ENCODE measurements around the gene TMEM220.

GRCh38 chr17:10776381-10776780 is 46.6 kb upstream of the TMEM220 start:
- TF ChIP-seq HDGF (IDR thresholded peaks at IDR 0.05; ENCODE audit: borderline replicate concordance) (no peak), ELF4 (IDR thresholded peaks at IDR 0.05) (no peak), SP1 (IDR thresholded peaks at IDR 0.05) (no peak), BHLHE40 (IDR thresholded peaks at IDR 0.05; ENCODE audit: borderline replicate concordance) (no peak), FOXM1 (IDR thresholded peaks at IDR 0.05; ENCODE audit: borderline replicate concordance) (no peak), ARNT (IDR thresholded peaks at IDR 0.05) (no peak), FOXK2 (IDR thresholded peaks at IDR 0.05) (no peak), L3MBTL2 (conservative IDR thresholded peaks at IDR 0.05) (no peak), ZNF384 (IDR thresholded peaks at IDR 0.05) (no peak), TARDBP (IDR thresholded peaks at IDR 0.05) (no peak)

Measured in HEK293T (cell line).